DMS153 (cell line): ENCODE results near the gene TBC1D8.

Experiments used
- DNase-seq: peaks from one replicate; lab custom pipeline; 2025; lab: John Stamatoyannopoulos, UW

TBC1D8 gene

DNA sequence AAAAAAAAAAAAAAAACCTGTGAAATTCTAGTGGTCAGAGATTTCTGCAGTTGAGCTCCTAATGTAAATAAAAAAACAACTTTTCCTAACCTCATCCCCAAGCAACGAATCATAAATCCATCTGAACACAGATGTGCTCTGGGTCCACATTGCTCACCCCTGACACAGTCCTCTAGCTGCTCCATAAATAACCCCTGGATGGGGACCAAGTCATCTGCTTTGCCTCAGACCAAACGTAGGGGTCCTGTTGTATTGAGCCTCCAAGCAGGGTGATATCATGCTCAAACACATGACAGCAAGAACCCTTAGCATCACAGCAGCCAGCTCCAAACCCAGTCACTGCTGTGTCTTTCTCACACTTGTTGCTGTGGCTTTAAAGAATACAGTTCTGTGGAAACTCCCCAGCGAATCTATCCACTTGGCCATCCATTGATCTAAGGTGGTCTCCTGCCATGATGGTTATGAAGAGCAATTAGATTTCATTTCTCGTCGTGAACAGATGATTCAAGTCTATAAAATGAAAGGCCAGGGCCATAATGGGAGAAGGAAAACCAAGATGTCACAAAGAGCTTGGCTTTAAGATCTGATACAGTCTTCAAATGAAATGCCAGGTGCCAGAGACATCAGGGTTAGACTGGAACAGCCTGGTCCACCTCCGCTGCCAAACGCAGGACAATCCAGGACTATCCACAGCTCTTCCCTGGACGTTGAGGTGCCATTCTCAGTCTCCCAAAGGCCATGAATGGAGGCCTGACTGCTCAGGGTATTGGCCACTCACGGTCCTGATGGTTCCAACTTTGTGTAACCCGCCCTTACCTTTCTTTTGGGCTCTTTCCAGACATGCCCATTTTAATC is 39.0 kb downstream of the TBC1D8 start:
- DNase-seq, result no peak

DNA sequence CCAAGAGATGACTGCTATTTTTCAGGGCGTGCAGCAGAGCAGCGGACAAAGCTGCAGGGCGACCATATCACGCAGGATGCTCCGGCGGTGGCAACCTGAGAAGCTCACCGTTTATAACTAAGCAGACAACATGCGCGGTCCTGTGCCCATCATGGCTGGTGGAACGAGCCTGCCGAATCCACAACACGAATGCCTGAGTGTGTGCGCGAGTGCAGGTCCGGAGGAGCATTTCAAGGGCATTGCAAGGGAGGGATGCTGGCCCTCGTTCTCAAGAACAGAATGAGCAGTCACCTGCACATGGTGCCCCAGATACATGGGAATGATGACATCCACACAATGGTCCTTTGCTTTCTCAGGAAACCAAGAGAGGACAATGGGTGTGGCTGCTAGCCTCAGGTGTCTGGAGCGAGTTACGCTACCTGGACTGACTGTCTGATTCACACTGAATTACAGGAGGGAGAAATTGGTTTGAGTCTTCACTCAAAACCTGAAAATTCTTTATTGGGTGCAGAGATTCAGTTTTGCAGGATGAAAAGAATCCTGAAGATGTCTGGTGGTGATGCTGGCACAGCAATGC is 39.8 kb downstream of the TBC1D8 start:
- DNase-seq, result peak; percentile 25

DNA sequence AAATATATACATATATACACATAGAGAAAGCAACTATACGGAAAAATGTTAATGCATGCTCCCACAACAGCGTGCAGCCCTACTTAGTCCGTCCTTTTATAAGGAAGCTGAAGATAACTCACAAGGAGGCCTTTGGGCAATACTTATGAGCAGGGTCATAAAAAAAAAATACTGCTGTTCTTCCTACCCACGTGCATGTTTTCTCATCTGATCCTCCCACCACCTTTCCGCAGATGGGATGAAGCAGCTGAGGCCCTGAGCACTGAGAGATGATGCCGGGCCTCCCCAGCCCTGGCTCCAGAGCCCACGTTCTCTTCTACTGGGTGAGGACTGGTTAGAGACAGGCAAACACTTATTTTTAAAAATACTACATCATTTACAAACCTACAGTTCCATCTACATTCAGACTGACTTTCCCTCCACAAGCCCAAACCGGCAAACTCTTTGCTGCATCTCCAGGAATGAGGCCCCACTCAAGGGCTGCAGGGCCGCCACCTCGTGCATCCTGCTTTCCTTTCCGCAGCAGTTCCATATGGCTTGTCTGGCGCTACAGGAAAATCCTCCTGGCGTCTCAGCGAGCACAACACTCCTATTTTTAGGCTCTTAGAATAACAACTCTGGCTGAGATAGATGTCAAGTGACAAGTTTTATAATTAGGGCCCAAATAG is 41.6 kb downstream of the TBC1D8 start:
- no peak for DNase-seq

DNA sequence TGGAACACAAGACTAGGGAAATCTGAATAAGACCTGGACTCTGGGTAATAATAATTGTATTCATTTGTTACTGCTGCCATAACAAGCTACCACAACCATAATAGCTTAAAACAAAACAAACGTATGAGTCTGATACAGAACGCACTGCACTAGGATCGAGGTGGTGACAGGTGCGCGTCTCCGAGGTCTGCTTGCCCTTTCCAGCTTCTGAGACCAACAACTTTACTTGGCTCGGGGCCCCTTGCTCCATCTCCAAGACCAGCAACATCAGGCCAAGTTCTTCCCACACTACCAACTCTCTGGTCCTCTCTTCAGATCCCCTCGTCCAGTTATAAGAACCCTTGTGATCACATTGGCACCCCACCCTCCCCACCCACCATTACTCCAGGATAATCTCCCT is 42.8 kb downstream of the TBC1D8 start:
- no peak for DNase-seq

DNA sequence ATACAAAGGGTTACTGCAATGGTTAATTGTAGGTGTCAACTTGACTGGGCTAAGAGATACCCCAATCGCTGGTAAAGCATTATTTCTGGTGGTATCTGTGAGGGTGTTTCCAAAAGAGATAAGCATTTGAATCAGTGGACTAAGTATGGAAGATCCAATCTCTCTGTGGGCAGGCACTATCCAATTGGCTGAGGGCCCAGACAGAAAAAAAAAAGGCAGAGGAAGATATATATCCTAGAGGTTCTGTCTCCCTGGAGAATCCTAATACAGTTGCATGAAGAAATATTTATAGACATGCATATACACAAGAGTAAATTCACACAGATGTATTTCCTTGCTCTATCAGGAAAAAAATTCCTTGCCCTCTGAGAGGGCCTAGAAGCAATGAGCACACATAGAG is 43.9 kb downstream of the TBC1D8 start:
- no peak for DNase-seq

DNA sequence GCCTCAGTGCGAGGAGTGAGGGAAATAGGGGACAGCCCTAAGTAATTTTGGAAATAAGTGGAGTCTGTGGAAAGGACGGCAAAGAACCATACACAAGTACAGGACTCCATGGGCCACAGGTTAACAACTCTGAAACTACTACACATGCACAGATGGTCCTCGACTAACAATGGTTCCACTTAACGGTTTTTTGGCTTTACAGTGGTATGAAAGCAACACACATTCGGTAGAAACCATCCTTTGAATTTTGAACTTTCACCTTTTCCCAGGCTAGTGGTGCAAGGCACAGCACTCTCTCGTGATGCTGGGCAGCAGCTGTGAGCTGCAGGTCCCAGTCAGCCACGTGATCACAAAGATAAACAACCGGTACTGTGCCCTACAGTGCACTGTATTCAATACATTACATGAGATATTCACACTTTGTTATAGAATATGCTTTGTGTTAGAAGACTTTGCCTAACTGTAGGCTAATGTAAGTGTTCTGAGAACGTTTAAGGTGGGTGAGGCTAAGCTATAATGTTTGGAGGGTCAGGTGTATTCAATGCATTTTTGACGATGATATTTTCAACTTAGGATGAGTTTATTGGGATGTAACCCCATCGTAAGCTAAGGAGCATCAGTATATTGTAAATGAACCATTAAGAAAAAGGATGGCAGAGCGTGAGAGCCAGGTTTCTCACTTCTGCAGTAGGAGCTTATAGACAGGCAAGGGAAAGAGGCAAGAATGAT is 44.6 kb downstream of the TBC1D8 start:
- peak; percentile 34 for DNase-seq

DNA sequence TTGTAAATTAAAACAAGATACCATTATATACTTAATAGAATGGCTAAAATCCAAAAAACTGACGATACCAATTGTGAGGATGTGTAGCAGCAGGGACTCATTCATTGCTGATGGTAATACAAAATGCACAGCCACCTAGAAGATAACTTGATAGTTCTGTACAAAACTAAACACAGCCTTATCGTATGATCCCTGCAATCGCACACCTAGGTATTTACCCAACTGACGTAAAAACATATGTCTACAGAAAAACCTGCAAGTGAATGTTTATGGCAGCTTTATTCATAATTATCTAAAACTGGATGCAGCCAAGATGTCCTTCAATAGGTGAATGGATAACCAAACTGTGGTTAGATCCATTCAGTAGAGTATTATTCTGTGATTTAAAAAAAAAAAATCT is 45.5 kb downstream of the TBC1D8 start:
- DNase-seq, result no peak

DNA sequence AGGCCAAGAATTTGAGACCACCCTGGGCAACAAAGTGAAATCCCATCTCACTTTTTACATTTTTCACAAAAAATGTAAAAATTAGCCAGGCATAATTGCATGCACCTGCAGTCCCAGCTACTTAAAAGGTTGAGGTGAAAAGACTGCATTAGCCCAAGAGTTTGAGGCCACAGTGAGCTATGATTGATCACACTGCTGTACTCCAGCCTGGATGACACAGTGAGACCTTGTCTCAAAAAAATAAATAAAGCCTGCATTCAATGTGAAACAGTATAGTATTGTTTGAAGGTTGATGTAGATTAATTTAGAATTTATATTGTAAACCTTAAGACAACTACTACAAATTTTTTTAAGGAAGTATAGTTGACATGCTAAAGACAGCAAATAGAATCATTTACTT is 53.5 kb downstream of the TBC1D8 start:
- no peak for DNase-seq

DNA sequence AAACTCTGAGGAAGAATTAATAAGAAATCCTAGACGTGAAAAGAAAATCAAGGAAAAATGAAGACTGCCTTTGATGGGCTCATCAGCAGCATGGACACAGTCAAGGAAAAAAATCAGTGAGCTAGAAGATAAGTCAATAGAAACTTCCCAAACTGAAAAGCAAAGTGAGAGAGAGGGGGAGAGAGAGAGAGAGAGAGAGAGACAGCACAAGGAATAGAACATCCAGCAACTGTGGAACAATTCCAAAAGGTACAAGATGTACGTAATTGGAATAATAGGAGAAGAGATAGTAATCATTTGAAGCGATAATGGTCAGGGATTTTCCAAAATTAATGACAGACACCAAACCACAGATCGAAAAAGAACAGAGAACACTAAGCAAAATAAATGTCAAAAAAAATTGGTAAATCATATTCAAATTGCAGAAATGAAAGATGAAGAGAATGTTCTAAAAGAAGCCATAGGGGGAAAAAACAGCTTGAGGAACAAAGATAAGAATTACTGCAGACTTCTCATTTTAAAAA is 54.5 kb downstream of the TBC1D8 start:
- DNase-seq, result no peak

DNA sequence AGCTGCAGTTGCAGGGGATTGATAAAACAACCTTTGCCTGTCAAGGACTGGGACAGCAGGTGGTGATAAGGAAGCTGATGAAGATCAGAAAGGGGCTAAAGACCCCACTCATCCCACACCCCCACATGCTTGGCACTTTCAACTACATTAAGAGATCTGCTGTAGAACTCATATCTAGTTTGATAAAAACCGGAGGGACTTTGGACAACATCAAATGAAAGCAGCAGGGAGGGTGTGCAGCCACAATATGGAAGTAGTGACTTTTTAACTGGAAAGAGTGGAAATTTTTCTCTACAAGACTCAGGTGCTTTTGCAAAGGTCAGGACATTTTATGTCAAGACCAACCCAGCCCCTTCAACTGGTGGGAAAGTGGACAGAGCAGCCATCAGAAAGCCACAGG is 56.8 kb downstream of the TBC1D8 start:
- DNase-seq, result no peak

DNA sequence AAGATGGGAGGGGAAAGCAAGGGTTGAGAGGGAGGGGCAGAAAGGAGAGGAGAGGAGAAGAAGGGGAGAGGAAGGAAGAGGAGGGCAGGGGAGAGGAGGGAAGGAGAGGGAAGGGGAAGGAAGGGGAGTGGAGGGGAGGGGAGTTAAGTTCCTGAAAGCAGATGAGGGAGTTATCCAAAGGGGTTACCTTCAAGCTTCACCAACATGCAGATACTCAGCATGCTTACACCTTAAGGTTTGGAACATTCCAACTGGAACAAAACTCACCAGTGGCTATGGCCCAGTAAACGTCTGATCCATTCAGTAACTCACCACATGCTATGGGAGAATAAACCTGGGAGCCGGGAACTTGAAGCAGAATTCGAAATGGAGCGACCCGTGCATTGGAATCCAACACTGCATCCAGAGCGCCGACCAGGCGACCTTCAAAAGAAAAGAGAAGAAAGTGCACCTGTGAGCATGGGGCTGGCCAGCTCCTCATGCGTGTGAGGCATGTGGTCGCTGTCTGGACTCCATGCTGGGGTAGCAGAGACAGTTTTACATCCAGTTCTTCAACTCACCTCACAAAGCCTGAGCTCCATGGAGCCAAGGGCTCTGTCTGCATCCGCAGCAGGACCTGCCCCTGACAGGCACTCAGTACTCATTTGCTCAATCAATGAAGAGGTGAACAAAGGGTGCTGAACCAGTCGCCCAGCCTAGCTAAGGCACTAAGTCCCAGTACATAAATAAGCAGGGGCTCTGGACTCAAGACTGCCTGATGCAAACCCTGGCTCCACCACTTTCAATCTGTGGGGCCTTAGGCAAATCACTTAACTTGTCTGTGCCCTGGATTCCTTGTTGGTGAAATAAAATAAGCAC is 61.0 kb downstream of the TBC1D8 start:
- DNase-seq, result no peak

DNA sequence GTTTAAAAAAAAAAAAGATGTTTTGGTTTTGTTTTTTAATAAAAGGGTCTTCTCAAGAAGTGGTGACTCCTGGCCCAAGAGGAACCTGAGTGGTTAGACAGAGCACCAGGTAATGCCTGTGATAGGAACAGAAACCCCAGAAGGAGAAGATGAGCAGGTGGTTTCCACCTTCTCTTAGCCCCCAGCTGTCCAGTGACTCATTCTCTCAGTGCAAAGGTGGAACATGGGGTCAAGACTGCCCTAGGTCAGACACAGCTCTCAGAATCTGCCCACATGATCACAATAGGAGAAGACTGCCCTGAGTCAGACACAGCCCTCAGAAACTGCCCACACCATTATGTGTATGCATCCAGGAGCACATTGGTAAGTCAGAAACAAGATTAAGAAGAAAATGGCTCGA is 61.8 kb downstream of the TBC1D8 start:
- no peak for DNase-seq

DNA sequence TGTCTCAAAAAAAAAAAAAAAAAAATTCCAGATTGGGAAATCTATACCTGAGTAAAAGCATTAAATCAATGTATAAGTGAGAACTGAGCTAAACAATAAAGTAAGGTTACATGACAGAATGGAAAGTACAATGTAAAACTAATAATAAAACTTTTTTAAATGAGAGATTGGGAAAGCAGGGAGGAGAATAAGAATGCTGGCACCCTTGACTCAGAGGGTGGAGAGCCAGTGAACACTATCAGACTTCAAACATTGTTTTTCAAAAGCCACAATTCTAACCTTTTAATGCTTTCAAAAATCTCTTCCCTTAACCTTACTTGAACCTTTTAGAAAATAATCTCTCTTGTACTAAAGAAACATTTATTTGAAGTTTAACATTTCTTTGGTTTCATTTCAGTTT is 63.5 kb downstream of the TBC1D8 start:
- no peak for DNase-seq

DNA sequence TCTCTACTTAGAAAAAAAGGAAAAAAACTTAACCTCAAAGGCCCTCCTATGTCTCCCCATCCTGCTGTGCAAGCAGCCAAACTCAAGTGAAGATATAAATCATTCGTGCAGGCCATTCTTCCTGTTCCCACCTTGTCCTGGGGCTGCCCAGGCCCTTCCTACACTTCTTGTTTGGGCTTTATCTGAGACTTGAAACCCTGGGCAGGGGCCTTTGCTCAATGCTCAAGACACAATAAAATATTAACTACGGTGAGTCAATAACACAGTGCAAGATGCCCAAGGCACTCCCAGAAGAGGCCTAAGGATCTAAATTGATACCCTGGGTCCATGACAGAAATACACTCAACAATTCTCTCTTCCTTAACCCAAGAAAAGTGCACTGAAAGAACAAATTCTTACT is 67.6 kb downstream of the TBC1D8 start:
- DNase-seq, result no peak

DNA sequence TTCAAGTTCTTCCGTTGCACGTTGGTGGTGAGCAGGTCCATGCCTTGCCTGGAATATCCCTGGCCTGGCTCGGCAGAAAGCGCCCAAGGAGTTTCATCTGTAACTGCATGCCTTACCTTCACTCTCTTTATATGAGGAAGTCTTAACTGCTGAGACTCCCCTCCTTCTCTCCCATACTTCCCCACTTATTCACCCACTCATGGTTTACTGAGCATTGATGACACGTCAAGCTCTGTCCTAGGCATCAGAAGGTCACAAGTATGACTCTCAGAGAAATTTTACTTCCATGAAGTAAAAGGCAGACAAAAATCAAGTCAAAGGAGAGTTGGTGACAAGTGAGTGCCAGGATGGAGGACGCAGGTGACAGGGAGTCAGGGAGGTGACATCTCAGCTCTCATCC is 68.2 kb downstream of the TBC1D8 start:
- DNase-seq, result no peak

DNA sequence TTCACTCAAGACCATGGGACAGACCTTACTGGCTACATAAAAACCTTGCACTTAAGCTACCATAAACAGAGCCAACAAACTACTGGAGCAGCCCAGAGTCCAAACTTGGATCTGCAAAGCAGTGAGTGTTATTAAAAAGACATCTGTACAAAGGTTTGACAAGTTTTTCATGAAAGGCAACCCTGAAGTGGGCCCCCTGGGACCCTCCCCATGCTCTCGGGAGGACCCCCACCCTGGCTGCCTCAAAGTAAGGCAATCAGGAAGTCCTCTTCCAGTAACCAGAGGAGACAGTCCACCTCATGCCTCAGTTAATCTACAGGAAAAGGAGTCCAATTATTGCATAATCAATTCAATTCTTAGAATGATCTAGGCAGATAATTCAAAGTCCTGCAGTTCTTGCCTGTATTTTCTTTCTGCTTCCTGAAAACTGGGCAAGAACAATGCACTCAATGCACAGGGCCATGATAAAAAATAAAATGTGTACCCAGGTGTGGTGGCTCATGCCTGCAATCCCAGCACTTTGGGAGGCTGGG is 69.7 kb downstream of the TBC1D8 start:
- DNase-seq, result no peak

DNA sequence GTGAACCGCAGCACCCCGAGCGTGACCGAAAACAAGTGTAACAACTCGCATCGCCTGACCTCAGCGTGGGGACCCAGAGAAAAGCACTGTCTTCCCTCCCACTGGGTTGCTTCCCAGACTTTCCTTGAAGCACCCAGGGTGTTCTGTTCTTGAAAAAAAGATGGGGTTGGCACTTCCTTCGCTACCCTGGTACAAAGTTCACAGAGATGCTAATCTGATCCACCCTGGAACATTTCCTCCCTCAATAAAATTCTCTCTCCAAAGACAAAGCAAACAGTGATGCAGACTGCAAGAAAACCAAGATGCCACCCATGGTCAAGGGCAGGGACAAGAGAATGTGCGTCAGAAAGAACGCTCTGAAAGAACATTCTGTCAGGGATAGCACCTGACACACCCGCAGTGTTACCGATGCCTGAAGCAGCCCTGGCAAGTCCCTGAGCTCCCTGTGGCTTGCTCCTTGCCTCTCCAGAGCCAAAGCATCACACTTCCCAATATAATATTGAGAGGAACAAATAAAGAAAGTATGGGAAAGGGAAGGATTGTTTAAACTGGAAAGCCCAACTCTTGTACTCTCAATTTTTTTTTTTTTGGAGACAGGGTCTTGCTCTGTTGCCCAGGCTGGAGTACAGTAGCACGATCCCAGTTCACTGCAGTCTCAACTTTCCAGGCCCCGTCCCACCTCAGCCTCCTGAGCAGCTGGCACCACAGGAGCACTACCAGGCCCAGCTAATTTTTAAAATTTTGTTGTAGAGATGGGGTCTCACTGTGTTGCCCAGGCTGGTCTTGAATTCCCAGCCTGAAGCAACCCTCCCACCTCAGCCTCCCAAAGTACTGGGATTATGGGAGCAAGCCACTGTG is 70.7 kb downstream of the TBC1D8 start:
- DNase-seq, result no peak

DNA sequence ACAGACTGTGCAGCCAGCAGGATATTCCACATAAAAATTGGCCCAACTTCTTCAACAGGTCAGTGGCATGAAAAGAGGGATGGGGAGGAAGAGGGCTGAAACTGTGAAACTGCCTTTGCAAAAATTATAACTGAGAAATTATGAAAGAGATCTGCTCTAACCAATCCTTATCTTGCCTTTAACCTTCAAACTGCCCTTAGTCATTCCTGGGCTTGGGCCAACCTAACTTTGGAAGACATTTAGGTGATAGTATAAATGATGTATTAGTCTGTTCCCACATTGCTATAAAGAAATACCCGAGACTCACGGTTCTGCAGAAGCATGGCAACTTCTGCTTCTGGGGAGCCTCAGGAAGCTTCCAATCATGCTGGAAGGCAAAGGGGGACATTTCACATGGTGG is 74.6 kb downstream of the TBC1D8 start:
- no peak for DNase-seq

DNA sequence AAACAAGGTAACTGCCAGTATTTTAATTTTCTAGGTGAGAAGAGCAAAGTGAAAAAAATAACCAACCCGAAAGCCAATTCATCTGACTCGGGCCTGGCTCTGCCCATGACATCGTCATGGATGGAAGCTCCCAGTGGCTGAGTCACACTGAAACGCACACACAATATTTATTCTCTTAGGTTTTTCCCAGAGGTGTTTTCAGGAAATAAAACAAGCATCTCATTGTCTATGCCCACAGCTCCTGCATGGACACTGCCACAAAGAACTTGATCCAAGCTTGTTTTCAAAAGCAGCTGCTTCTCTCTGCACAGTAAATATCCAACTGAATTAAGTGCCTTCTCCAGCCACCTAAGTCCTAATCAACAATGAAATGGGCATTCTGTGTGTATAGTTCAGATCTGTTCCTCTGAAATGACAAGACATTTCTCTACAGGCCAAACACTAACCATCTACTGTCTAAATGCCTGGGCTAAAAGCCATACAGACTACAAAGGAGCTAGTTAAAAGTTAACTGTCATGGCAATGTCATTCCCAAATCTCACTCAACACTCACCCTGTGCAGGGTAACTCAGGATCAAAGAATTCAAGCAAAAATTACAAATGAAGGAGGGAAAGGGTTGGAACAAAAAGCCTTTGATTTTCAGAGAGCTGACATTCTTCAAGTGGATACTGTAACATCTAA is 86.2 kb downstream of the TBC1D8 start:
- peak; percentile 81 for DNase-seq

DNA sequence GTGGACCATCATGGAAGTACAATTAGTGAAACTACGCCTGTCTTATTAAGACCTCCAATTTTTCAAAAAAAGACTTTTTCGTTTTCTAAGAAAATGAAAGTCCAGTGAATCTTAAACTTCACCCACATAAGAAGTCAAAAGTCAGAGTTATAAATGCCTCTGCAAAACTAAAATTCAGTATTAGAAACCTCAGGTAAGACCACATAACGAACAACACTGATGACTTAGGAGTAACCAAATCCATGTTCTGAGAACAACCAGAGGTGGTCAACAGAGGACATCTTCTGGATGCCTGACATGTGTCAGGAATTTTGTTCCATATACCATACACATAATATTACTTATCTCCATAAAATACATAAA is 86.7 kb downstream of the TBC1D8 start:
- no peak for DNase-seq
